H9 (cell line): ENCODE results near the gene CD8A. TPM values are rescaled to one million over a fixed set of nuclear protein-coding genes. Genes with fewer than 3 reads are reported as not detected.
"Not testable (repeated sequence)": the region's sequence is repeated elsewhere in the genome, so short reads cannot be mapped to it uniquely, and the experiment has no call there.

Source experiments
- DNase-seq: peaks from one replicate; pipeline ENCODE4 v3.0.0-alpha.2; 2017
- H2AFZ ChIP-seq: one replicate; pipeline ENCODE4 v1.6.1; 2013; ENCODE audit warnings: mild to moderate bottlenecking, low read length, control low read depth, moderate library complexity
- H2AK5ac ChIP-seq: 2 replicates; pipeline ENCODE4 v1.6.1; 2013; ENCODE audit warnings: low read length, control low read depth, mixed read lengths; ENCODE audit not compliant: insufficient read length
- H2BK120ac ChIP-seq: one replicate; pipeline ENCODE4 v1.6.1; 2013; ENCODE audit warnings: low read depth, mild to moderate bottlenecking, low read length, control low read depth, inconsistent platforms; ENCODE audit not compliant: poor library complexity, severe bottlenecking
- H2BK12ac ChIP-seq: 2 replicates; pipeline ENCODE4 v1.6.1; 2013; ENCODE audit warnings: low read length, control low read depth, mixed read lengths, low read depth; ENCODE audit not compliant: insufficient read length
- H2BK15ac ChIP-seq: 2 replicates; pipeline ENCODE4 v1.6.1; 2013; ENCODE audit warnings: low read depth, low read length, control low read depth
- H2BK20ac ChIP-seq: one replicate; pipeline ENCODE4 v1.6.1; 2013; ENCODE audit warnings: low read depth, mild to moderate bottlenecking, low read length, control low read depth, inconsistent platforms; ENCODE audit not compliant: poor library complexity, severe bottlenecking
- H2BK5ac ChIP-seq: 2 replicates; pipeline ENCODE4 v1.6.1; 2013; ENCODE audit warnings: low read length, control low read depth, mixed read lengths; ENCODE audit not compliant: insufficient read length
- H3K14ac ChIP-seq: 2 replicates; pipeline ENCODE4 v1.6.1; 2013; ENCODE audit warnings: low read length, control low read depth; ENCODE audit not compliant: insufficient read depth
- H3K18ac ChIP-seq: 2 replicates; pipeline ENCODE4 v1.6.1; 2013; ENCODE audit warnings: low read depth, mild to moderate bottlenecking, mixed read lengths, low read length, control low read depth; ENCODE audit not compliant: insufficient read length
- H3K23ac ChIP-seq: 2 replicates; pipeline ENCODE4 v1.6.1; 2013; ENCODE audit warnings: low read length, control low read depth, mixed read lengths, low read depth; ENCODE audit not compliant: insufficient read length
- H3K23me2 ChIP-seq: 2 replicates; pipeline ENCODE4 v1.6.1; 2013; ENCODE audit warnings: low read depth, mild to moderate bottlenecking, mixed read lengths, low read length, control low read depth; ENCODE audit not compliant: insufficient read length, poor library complexity, severe bottlenecking
- H3K27ac ChIP-seq: 2 replicates; pipeline ENCODE4 v1.5.1; 2013; ENCODE audit warnings: low read length, control low read depth, mixed read lengths, low read depth; ENCODE audit not compliant: insufficient read length
- H3K27me3 ChIP-seq: 2 replicates; pipeline ENCODE4 v1.6.1; 2013; ENCODE audit warnings: low read length, control low read depth, inconsistent platforms; ENCODE audit not compliant: insufficient read depth
- H3K4ac ChIP-seq: 2 replicates; pipeline ENCODE4 v1.6.1; 2013; ENCODE audit warnings: low read depth, mild to moderate bottlenecking, control low read depth, inconsistent platforms, low read length, moderate library complexity
- H3K4me1 ChIP-seq: 2 replicates; pipeline ENCODE4 v1.6.1; 2013; ENCODE audit warnings: low read length, control low read depth, inconsistent platforms; ENCODE audit not compliant: insufficient read depth
- H3K4me2 ChIP-seq: 2 replicates; pipeline ENCODE4 v1.6.1; 2013; ENCODE audit warnings: low read length, control low read depth, mixed read lengths; ENCODE audit not compliant: insufficient read length, insufficient read depth
- H3K56ac ChIP-seq: 2 replicates; pipeline ENCODE4 v1.6.1; 2013; ENCODE audit warnings: low read depth, mild to moderate bottlenecking, mixed read lengths, low read length, control low read depth; ENCODE audit not compliant: insufficient read length
- H3K79me1 ChIP-seq: 2 replicates; pipeline ENCODE4 v1.6.1; 2013; ENCODE audit warnings: low read depth, mild to moderate bottlenecking, moderate library complexity, low read length, control low read depth, inconsistent platforms; ENCODE audit not compliant: insufficient read depth, poor library complexity, severe bottlenecking
- H3K79me2 ChIP-seq: 2 replicates; pipeline ENCODE4 v1.6.1; 2013; ENCODE audit warnings: low read length, control low read depth, inconsistent platforms; ENCODE audit not compliant: insufficient read depth
- H3K9ac ChIP-seq: 2 replicates; pipeline ENCODE4 v1.6.1; 2013; ENCODE audit warnings: low read length, control low read depth, mixed read lengths; ENCODE audit not compliant: insufficient read length; ENCODE audit errors: extremely low read depth
- H3K9me3 ChIP-seq: one replicate; pipeline ENCODE4 v1.6.1; 2013; ENCODE audit warnings: low read depth, low read length, inconsistent platforms; ENCODE audit not compliant: control insufficient read depth
- H3T11ph ChIP-seq: one replicate; pipeline ENCODE4 v1.6.1; 2013; ENCODE audit warnings: mild to moderate bottlenecking, low read length, control low read depth, inconsistent platforms
- H4K20me1 ChIP-seq: one replicate; pipeline ENCODE4 v1.6.1; 2013; ENCODE audit not compliant: control insufficient read depth, insufficient read length, insufficient read depth
- H4K5ac ChIP-seq: 2 replicates; pipeline ENCODE4 v1.6.1; 2013; ENCODE audit warnings: low read depth, mild to moderate bottlenecking, mixed read lengths, low read length, control low read depth; ENCODE audit not compliant: insufficient read length
- H4K8ac ChIP-seq: replicated peaks from 2 replicates; pipeline ENCODE4 v1.6.1; 2013; ENCODE audit warnings: low read length, control low read depth, mixed read lengths, low read depth; ENCODE audit not compliant: insufficient read length
- H4K91ac ChIP-seq: 2 replicates; pipeline ENCODE4 v1.6.1; 2013; ENCODE audit warnings: low read depth, mild to moderate bottlenecking, moderate library complexity, mixed read lengths, low read length, control low read depth; ENCODE audit not compliant: insufficient read length
- H3K27ac Mint-ChIP-seq, 3 experiments: 2 replicates in 2 of 3; 3 replicates in 1 of 3; pipeline ENCODE4 v1.8.0; 2020 to 2021; ENCODE audit warnings: mixed read lengths in 3 of 3, mild to moderate bottlenecking in 1 of 3, moderate library complexity in 1 of 3
- H3K27me3 Mint-ChIP-seq: 2 replicates; pipeline ENCODE4 v1.8.0; 2021; ENCODE audit warnings: low read depth, mild to moderate bottlenecking, moderate library complexity, mixed read lengths
- H3K36me3 Mint-ChIP-seq, 3 experiments: 2 replicates in 2 of 3; 3 replicates in 1 of 3; pipeline ENCODE4 v1.8.0; 2020 to 2021; ENCODE audit warnings: low read depth in 3 of 3, mixed read lengths in 3 of 3; ENCODE audit not compliant: insufficient read depth in 1 of 3
- H3K4me1 Mint-ChIP-seq, 2 experiments: 2 replicates each; pipeline ENCODE4 v1.8.0; 2020; ENCODE audit warnings: mixed read lengths in 2 of 2
- H3K4me3 Mint-ChIP-seq, 2 experiments: 2 replicates in 1 of 2; 3 replicates in 1 of 2; pipeline ENCODE4 v1.8.0; 2020 to 2021; ENCODE audit warnings: mild to moderate bottlenecking in 2 of 2, mixed read lengths in 2 of 2, moderate library complexity in 1 of 2
- H3K9me3 Mint-ChIP-seq, 2 experiments: 2 replicates in 1 of 2; 3 replicates in 1 of 2; pipeline ENCODE4 v1.8.0; 2020; ENCODE audit warnings: mild to moderate bottlenecking in 2 of 2, mixed read lengths in 2 of 2, moderate library complexity in 1 of 2
- WGBS: extraction: QIAGEN DNeasy Blood & Tissue Kit; methylation state at CpG from one replicate; pipeline ENCODE4 v1.1.7; 2013; ENCODE audit warnings: missing lambda C conversion rate, low lambda C conversion rate, mixed read lengths; ENCODE audit not compliant: insufficient read length; ENCODE audit errors: extremely low coverage; 5-methylcytosine and 5-hydroxymethylcytosine counted together
- total RNA-seq: library from RNA; stranded (reverse); gene quantifications from 2 replicates; pipeline ENCODE4 v1.2.1, GENCODE V29; 2021

Gene CD8A
- total RNA-seq, 1 experiment from 2014 or later: not detected

GRCh38 chr2:86734896-86735295 is 55.8 kb downstream of the CD8A start:
- not testable (repeated sequence) for H3K79me1 ChIP-seq, H4K5ac ChIP-seq, H3K18ac ChIP-seq, H4K91ac ChIP-seq, H2BK20ac ChIP-seq, H3K4me1 ChIP-seq, H3T11ph ChIP-seq, H3K27ac Mint-ChIP-seq, H2AK5ac ChIP-seq, H3K9ac ChIP-seq, H3K4ac ChIP-seq, H4K8ac ChIP-seq, H2BK120ac ChIP-seq, DNase-seq, H4K20me1 ChIP-seq, H3K4me1 Mint-ChIP-seq, H3K14ac ChIP-seq, H3K27me3 Mint-ChIP-seq, H3K23ac ChIP-seq, H3K27me3 ChIP-seq, H3K56ac ChIP-seq, H3K4me2 ChIP-seq, H2BK5ac ChIP-seq, H3K9me3 ChIP-seq, H3K36me3 Mint-ChIP-seq, H3K27ac ChIP-seq, H2BK12ac ChIP-seq, H2BK15ac ChIP-seq, H3K23me2 ChIP-seq, H3K4me3 Mint-ChIP-seq, H3K79me2 ChIP-seq, H3K9me3 Mint-ChIP-seq, H2AFZ ChIP-seq
- WGBS: no CpG with 5 or more reads among the region's 1 CpG

Other genes starting within 250 kb of the CD8A start
- gene CHMP3, start 227.5 kb downstream of the CD8A start, total RNA-seq: 27.5 and 28.8 TPM in 2 replicates
- 6.8 and 7.1 TPM in 2 replicates for gene RNF103, start 167.0 kb downstream of the CD8A start, total RNA-seq
- gene RMND5A, start 70.6 kb downstream of the CD8A start, total RNA-seq: 48.8 and 51.5 TPM in 2 replicates
- 0.24 TPM in 1 of 2 replicates, not detected in the other for gene CD8B, start 71.0 kb upstream of the CD8A start, total RNA-seq
- 0.24 and 1.6 TPM in 2 replicates for gene RGPD1, start 151.2 kb upstream of the CD8A start, total RNA-seq
- 0.97 and 1.2 TPM in 2 replicates for gene PLGLB1, start 230.9 kb upstream of the CD8A start, total RNA-seq